Lung microvascular endothelial cell (primary cell): ENCODE measurements around the gene ATL2. TPM values are rescaled to one million over a fixed set of nuclear protein-coding genes. Genes with fewer than 3 reads are reported as not detected.
"Not testable (repeated sequence)": the region's sequence is repeated elsewhere in the genome, so short reads cannot be mapped to it uniquely, and the experiment has no call there.

Experiments
- DNase-seq, 2 donors: peaks; one replicate each; pipeline versions ENCODE4 v3.0.0 to v3.0.0-alpha.2; 2010; ENCODE audit warnings: low read depth in 2 of 2
- total RNA-seq: library from RNA; depleted of rRNA; stranded (reverse); fragments of >200 nt; gene quantifications from 2 replicates; pipeline ENCODE4 v1.2.1, GENCODE V29; 2014

ATL2 gene
- total RNA-seq, 1 donor from 2014 or later, result 46.4 TPM

- DNase-seq, result no peak
Observed at GRCh38 chr2:38390947-38391346, 13.9 kb upstream of the ATL2 start.

- DNase-seq, result no peak
Observed at GRCh38 chr2:38387887-38388286, 10.8 kb upstream of the ATL2 start.

DNA sequence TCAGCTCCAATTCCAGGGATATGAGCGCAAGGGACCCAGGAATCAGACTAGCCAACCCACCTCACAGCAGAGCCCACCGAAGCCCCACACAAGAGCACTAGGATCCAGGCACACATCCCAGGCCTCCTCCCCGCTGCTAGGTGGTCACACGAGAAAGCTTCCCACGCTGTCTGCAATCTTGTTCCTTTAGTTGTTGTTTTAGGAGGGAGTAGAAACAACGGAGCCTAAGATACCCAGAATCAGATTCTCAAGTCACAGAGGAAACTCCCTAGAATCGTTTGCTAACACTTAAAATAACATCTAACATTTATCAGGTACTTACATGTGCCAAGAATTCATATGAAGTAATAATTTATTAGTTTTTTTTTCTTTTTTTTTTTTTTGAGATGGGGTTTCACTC, 9.7 kb upstream of the ATL2 start:
- DNase-seq, result no peak

- DNase-seq, result no peak
Observed at GRCh38 chr2:38386377-38386776, 9.3 kb upstream of the ATL2 start.

- DNase-seq, result no peak
Observed at GRCh38 chr2:38384338-38384737, 7.3 kb upstream of the ATL2 start.

DNA sequence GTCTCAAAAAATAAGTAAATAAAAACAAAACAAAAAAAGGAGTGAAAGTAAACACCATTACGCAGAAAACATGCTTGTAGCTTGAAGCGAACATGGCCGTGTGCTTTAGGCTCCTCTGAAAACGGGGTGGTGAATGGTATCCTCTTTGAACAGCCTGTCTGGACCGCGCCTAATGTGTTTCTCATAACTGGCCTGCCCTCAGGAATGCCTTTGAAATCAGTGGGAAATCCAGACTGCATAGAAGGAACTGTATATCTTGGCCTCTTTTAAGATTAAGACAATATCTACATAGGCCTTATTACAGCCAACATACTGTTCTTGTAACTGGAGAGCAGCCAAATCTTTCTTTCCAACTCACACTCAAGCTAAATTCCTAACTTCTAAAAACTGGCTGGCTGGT, 6.7 kb upstream of the ATL2 start:
- not testable (repeated sequence) for DNase-seq

GRCh38 chr2:38381381-38382143, 4.5 kb upstream of the ATL2 start:
- DNase-seq, result no peak

- DNase-seq, result no peak
Observed at GRCh38 chr2:38380397-38381130, 3.5 kb upstream of the ATL2 start.

- DNase-seq, result peak; percentile 79 to 84
Observed at GRCh38 chr2:38376346-38377049, 575 bp downstream of the ATL2 start.

GRCh38 chr2:38375696-38376345, 1.3 kb downstream of the ATL2 start:
- peak; percentile 20 to 75 for DNase-seq

GRCh38 chr2:38374984-38375383, 2.1 kb downstream of the ATL2 start:
- DNase-seq, result peak in 1 of 2 donors; percentile 16

DNA sequence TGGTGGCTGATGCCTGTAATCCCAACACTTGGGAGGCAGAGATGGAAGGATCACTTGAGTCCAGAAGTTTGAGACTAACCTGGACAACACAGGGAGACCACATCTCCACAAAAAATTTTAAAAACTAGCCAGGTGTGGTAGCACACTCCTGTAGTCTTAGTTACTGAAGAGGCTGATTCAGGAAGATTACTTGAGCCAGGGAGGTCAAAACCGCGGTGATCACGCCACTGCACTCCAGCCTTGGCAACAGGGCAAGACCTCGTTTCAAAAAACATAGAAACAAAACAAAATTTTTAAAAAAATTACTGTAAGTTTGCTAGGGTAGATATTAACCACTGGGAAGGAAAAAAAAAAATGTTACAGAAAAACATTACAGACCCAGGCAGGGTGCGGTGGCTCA, 5.8 kb downstream of the ATL2 start:
- DNase-seq, result no peak

GRCh38 chr2:38370664-38371063, 6.4 kb downstream of the ATL2 start:
- DNase-seq, result no peak

DNA sequence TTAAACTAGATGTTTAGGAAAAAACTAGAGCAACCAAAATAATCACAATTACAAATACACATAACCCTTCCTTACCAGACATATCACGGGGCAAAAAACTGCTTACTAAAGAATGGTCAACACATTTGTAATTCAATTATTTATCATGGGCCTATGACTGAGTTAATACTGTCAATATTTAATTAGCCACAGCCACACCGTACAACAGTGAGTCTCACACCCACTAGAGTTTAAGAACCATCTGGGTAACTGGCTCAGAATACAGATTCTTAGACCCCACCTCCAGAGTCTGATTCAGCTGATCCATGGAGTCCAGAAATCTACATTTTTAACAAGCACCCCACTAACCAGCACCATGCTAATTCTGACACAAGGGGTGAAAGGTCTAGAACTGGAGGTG, 14.8 kb downstream of the ATL2 start:
- no peak for DNase-seq

- DNase-seq, result no peak
Observed at GRCh38 chr2:38360177-38360576, 16.9 kb downstream of the ATL2 start.

- DNase-seq, result no peak
Observed at GRCh38 chr2:38353402-38353801, 23.7 kb downstream of the ATL2 start.

DNA sequence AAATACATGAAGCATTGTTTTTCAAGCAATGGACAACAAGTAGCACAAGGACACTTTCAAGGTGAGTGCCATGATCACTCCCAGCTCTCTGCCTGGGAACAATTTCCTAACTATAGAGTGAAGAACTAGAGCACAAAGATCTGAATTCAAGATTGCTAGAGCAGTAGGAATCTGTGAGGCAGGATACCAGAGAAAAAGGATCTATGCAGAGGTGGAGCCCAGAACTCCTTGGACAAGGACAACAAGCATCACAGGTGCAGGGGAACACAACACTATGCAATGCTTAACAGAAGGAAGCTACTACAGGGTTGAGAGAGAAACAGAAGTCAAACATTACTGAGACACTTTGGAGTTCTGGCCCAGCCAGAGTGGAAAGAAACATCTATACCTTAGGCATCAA, 24.7 kb downstream of the ATL2 start:
- DNase-seq, result no peak

DNA sequence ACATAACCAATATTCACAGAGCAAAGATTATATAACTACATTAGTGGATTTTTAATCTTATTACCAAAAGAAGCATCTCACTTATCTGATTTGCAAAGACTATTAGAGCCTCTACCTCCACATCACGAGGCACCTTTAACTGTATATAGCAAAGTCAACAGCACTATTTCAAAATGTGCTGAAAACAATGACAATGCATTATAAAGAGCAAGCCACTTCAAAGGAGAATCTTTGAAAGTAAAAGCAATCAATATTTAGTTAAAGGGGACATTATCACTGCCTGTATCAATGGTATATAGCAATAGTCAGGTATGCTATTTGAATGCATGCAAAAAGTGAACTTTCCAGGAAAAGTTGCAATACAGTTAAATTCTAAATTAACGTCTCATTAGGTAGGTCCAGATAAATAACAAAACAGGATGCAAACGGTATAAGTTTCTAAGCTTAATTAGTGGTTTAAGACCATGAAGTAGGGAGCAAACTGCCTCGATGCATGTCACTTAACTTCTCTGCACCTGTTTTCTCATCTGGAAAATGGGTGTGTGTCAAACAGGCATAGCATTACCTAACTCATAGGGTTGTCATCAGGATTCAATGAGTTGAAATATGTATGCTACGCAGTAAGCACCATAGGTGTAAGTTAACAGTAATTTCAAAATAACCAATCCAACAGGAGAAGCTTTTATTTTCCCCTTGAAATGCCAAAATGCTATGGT, 31.6 kb downstream of the ATL2 start:
- no peak for DNase-seq

GRCh38 chr2:38344813-38345212, 32.3 kb downstream of the ATL2 start:
- no peak for DNase-seq

DNA sequence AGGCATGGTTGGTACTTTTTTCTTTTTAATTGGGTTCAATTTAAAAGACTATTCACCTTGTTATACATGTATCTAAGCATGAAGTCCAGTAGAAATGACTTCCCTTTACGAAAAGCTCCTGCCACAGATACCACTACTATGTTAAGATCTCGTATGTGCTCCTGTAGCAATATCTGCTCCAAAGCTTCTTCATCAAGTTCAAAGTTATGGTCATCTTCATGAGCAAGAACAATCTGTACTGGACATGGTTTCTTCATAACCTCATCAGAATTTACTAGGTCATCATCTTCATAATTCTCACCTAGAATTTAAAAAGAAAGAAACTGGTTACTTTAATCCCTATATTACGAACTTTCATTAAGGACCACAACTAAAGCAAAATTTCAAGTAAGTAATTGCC, 33.9 kb downstream of the ATL2 start:
- DNase-seq, result no peak

GRCh38 chr2:38336621-38337020, 40.5 kb downstream of the ATL2 start:
- no peak for DNase-seq
